Putamen (tissue), 1 donor: Measurements from ENCODE around the gene ZNF541.

Experiments
- DNase-seq: peaks from one replicate; pipeline ENCODE4 v3.0.0-alpha.2; 2016; ENCODE audit warnings: low spot score

ZNF541 gene

GRCh38 chr19:47542030-47542475, 30.9 kb downstream of the ZNF541 start:
- DNase-seq: no peak

- no peak for DNase-seq
These were observed 31.4 kb downstream of the ZNF541 start for GRCh38 chr19:47541518-47541917.

- no peak for DNase-seq
These were observed 32.2 kb downstream of the ZNF541 start for GRCh38 chr19:47540748-47541147.

- DNase-seq: no peak
These were observed 33.1 kb downstream of the ZNF541 start for GRCh38 chr19:47539747-47540311.

GRCh38 chr19:47538812-47539211, 34.1 kb downstream of the ZNF541 start:
- DNase-seq: no peak

- no peak for DNase-seq
These were observed 35.5 kb downstream of the ZNF541 start for GRCh38 chr19:47537493-47537892.

- DNase-seq: no peak
These were observed 38.3 kb downstream of the ZNF541 start for GRCh38 chr19:47534628-47535027.

- no peak for DNase-seq
These were observed 41.1 kb downstream of the ZNF541 start for GRCh38 chr19:47531640-47532387.

GRCh38 chr19:47529018-47529742, 43.8 kb downstream of the ZNF541 start:
- DNase-seq: no peak

- DNase-seq: no peak
These were observed 46.1 kb downstream of the ZNF541 start for GRCh38 chr19:47526798-47527197.

GRCh38 chr19:47523473-47523872, 49.5 kb downstream of the ZNF541 start:
- DNase-seq: no peak
